T47D (cell line): ENCODE results near the gene CCNI.

Source experiments
- DNase-seq, 2 experiments: peaks; one replicate each; pipeline versions ENCODE4 v3.0.0 to v3.0.0-alpha.2; 2011 to 2012; ENCODE audit warnings: low read depth in 1 of 2, low spot score in 1 of 2
- JUND ChIP-seq: IDR thresholded peaks from 2 replicates; pipeline ENCODE4 v1.6.1; 2012; ENCODE audit warnings: low read depth
- in situ Hi-C: cut with HindIII; loops from 2 replicates; pipeline ENCODE4 v1.10.0; 2016; ENCODE audit warnings: low sequenced_read_pairs, low pct_unique_long_range_greater_than_20kb

The CCNI gene

GRCh38 chr4:77025643-77026321 lies 50.0 kb downstream of the CCNI start:
- no peak for TF ChIP-seq JUND
- DNase-seq = no peak
- in situ Hi-C loops = no loop called here

- no peak for TF ChIP-seq JUND
- no peak for DNase-seq
- in situ Hi-C loops = no loop called here
These were observed 51.9 kb downstream of the CCNI start for GRCh38 chr4:77023920-77024319.

- no peak for DNase-seq
- in situ Hi-C loops = no loop called here
- TF ChIP-seq JUND = no peak
These were observed 53.1 kb downstream of the CCNI start for GRCh38 chr4:77022560-77023179.

GRCh38 chr4:77021614-77022089 lies 54.1 kb downstream of the CCNI start:
- TF ChIP-seq JUND = no peak
- DNase-seq = no peak
- in situ Hi-C loops = no loop called here

- TF ChIP-seq JUND = no peak
- in situ Hi-C loops = no loop called here
- DNase-seq = no peak
These were observed 55.8 kb downstream of the CCNI start for GRCh38 chr4:77020017-77020416.

GRCh38 chr4:77015390-77015789 lies 60.4 kb downstream of the CCNI start:
- in situ Hi-C loops = no loop called here
- DNase-seq = no peak
- TF ChIP-seq JUND = no peak

GRCh38 chr4:77014256-77014655 lies 61.5 kb downstream of the CCNI start:
- DNase-seq = no peak
- TF ChIP-seq JUND = no peak
- in situ Hi-C loops = no loop called here

GRCh38 chr4:77012726-77013125 lies 63.1 kb downstream of the CCNI start:
- no peak for TF ChIP-seq JUND
- DNase-seq = no peak
- in situ Hi-C loops = no loop called here

GRCh38 chr4:77010841-77011354 lies 64.9 kb downstream of the CCNI start:
- TF ChIP-seq JUND = no peak
- in situ Hi-C loops = no loop called here
- no peak for DNase-seq

GRCh38 chr4:77009511-77010115 lies 66.2 kb downstream of the CCNI start:
- in situ Hi-C loops = no loop called here
- TF ChIP-seq JUND = no peak
- DNase-seq = no peak

- in situ Hi-C loops = no loop called here
- no peak for TF ChIP-seq JUND
- DNase-seq = peak in 1 of 2 experiments; percentile 42
These were observed 68.2 kb downstream of the CCNI start for GRCh38 chr4:77007358-77008230.

- in situ Hi-C loops = no loop called here
- TF ChIP-seq JUND = no peak
- no peak for DNase-seq
These were observed 68.9 kb downstream of the CCNI start for GRCh38 chr4:77006753-77007353.

- in situ Hi-C loops = no loop called here
- no peak for DNase-seq
These were observed 72.4 kb downstream of the CCNI start for GRCh38 chr4:77003400-77003799.

More at GRCh38 chr4:77003400-77003799, 72.4 kb downstream of the CCNI start:
- TF ChIP-seq JUND = no peak
